ENCODE data around the gene PDIK1L.

Gene PDIK1L

GRCh38 chr1:26111530-26112406 lies at the start of gene PDIK1L:
TSS of gene PDIK1L (plus strand) at chr1:26111824. CDS start at chr1:26114309, 2,485 bp downstream.
- Histone ChIP-seq H3K9me3 (ENCODE audit: control insufficient read depth, insufficient read depth, low read length) (no peaks in the 10 kb centered on the region), H3K27me3 (ENCODE audit: control insufficient read depth, insufficient read depth, low read length) (peaks cover 17% of the 10 kb centered on the region), H3K4me3 (ENCODE audit: low read depth, low read length) (peak within 1 kb of the TSS; percentile 94), H3K9ac (ENCODE audit: low read depth, low read length) (peak within 1 kb of the TSS; percentile 79), H3K27ac (ENCODE audit: low read depth, low read length) (peak within 1 kb of the TSS; percentile 96), H3K36me3 (ENCODE audit: control insufficient read depth, insufficient read depth, low read length) (peaks cover 9% of the 10 kb centered on the region), H3K4me1 (ENCODE audit: control insufficient read depth, insufficient read depth, low read length) (peaks cover 7% of the 10 kb centered on the region; the same call in 1 of the 2 replicates)

- no peak overlapping the region for H3K27ac ChIP-seq (ENCODE audit: low read depth, low read length)
- no peaks in the 10 kb centered on the region for H3K4me1 ChIP-seq (ENCODE audit: control insufficient read depth, insufficient read depth, low read length)
- H3K36me3 ChIP-seq (ENCODE audit: control insufficient read depth, insufficient read depth, low read length): no peaks in the 10 kb centered on the region
- H3K9me3 ChIP-seq (ENCODE audit: control insufficient read depth, insufficient read depth, low read length): no peaks in the 10 kb centered on the region
- no peak overlapping the region for H3K4me3 ChIP-seq (ENCODE audit: low read depth, low read length)
- no peak overlapping the region for H3K9ac ChIP-seq (ENCODE audit: low read depth, low read length)
- H3K27me3 ChIP-seq (ENCODE audit: control insufficient read depth, insufficient read depth, low read length): no peaks in the 10 kb centered on the region
Measured at GRCh38 chr1:26064553-26064952, 47.1 kb upstream of the PDIK1L start.

- Histone ChIP-seq H3K9me3 (ENCODE audit: control insufficient read depth, insufficient read depth, low read length) (no peaks in the 10 kb centered on the region), H3K27ac (ENCODE audit: low read depth, low read length) (no peak overlapping the region), H3K4me3 (ENCODE audit: low read depth, low read length) (no peak overlapping the region), H3K27me3 (ENCODE audit: control insufficient read depth, insufficient read depth, low read length) (no peaks in the 10 kb centered on the region), H3K36me3 (ENCODE audit: control insufficient read depth, insufficient read depth, low read length) (no peaks in the 10 kb centered on the region), H3K9ac (ENCODE audit: low read depth, low read length) (no peak overlapping the region), H3K4me1 (ENCODE audit: control insufficient read depth, insufficient read depth, low read length) (no peaks in the 10 kb centered on the region)
Measured at GRCh38 chr1:26066160-26066559, 45.5 kb upstream of the PDIK1L start.

GRCh38 chr1:26066857-26067256 lies 44.8 kb upstream of the PDIK1L start:
- Histone ChIP-seq H3K36me3 (ENCODE audit: control insufficient read depth, insufficient read depth, low read length) (no peaks in the 10 kb centered on the region), H3K9me3 (ENCODE audit: control insufficient read depth, insufficient read depth, low read length) (no peaks in the 10 kb centered on the region), H3K9ac (ENCODE audit: low read depth, low read length) (no peak overlapping the region), H3K4me1 (ENCODE audit: control insufficient read depth, insufficient read depth, low read length) (no peaks in the 10 kb centered on the region), H3K4me3 (ENCODE audit: low read depth, low read length) (no peak overlapping the region), H3K27ac (ENCODE audit: low read depth, low read length) (no peak overlapping the region), H3K27me3 (ENCODE audit: control insufficient read depth, insufficient read depth, low read length) (no peaks in the 10 kb centered on the region)

- Histone ChIP-seq H3K36me3 (ENCODE audit: control insufficient read depth, insufficient read depth, low read length) (no peaks in the 10 kb centered on the region), H3K27ac (ENCODE audit: low read depth, low read length) (no peak within 1 kb of the TSS), H3K9ac (ENCODE audit: low read depth, low read length) (no peak within 1 kb of the TSS), H3K9me3 (ENCODE audit: control insufficient read depth, insufficient read depth, low read length) (no peaks in the 10 kb centered on the region), H3K27me3 (ENCODE audit: control insufficient read depth, insufficient read depth, low read length) (no peaks in the 10 kb centered on the region), H3K4me3 (ENCODE audit: low read depth, low read length) (no peak within 1 kb of the TSS), H3K4me1 (ENCODE audit: control insufficient read depth, insufficient read depth, low read length) (no peaks in the 10 kb centered on the region)
Measured at GRCh38 chr1:26067432-26067911, 44.2 kb upstream of the PDIK1L start, which contains the start of gene TRIM63. TSS of gene TRIM63 (minus strand) at chr1:26067630. CDS start at chr1:26067494, 136 bp downstream.

GRCh38 chr1:26069941-26070295 lies 41.7 kb upstream of the PDIK1L start:
- Histone ChIP-seq H3K9ac (ENCODE audit: low read depth, low read length) (no peak overlapping the region), H3K27me3 (ENCODE audit: control insufficient read depth, insufficient read depth, low read length) (no peaks in the 10 kb centered on the region; the same call in 1 of the 2 replicates), H3K27ac (ENCODE audit: low read depth, low read length) (no peak overlapping the region)

GRCh38 chr1:26070296-26070962 lies 41.2 kb upstream of the PDIK1L start:
- Histone ChIP-seq H3K4me3 (ENCODE audit: low read depth, low read length) (no peak overlapping the region), H3K4me1 (ENCODE audit: control insufficient read depth, insufficient read depth, low read length) (no peaks in the 10 kb centered on the region), H3K36me3 (ENCODE audit: control insufficient read depth, insufficient read depth, low read length) (no peaks in the 10 kb centered on the region), H3K27me3 (ENCODE audit: control insufficient read depth, insufficient read depth, low read length) (no peaks in the 10 kb centered on the region; the same call in 1 of the 2 replicates), H3K27ac (ENCODE audit: low read depth, low read length) (no peak overlapping the region), H3K9ac (ENCODE audit: low read depth, low read length) (no peak overlapping the region), H3K9me3 (ENCODE audit: control insufficient read depth, insufficient read depth, low read length) (no peaks in the 10 kb centered on the region)

More at GRCh38 chr1:26069941-26070295, 41.7 kb upstream of the PDIK1L start:
- Histone ChIP-seq H3K4me1 (ENCODE audit: control insufficient read depth, insufficient read depth, low read length) (no peaks in the 10 kb centered on the region), H3K4me3 (ENCODE audit: low read depth, low read length) (no peak overlapping the region), H3K9me3 (ENCODE audit: control insufficient read depth, insufficient read depth, low read length) (no peaks in the 10 kb centered on the region), H3K36me3 (ENCODE audit: control insufficient read depth, insufficient read depth, low read length) (no peaks in the 10 kb centered on the region)

- Histone ChIP-seq H3K4me1 (ENCODE audit: control insufficient read depth, insufficient read depth, low read length) (no peaks in the 10 kb centered on the region), H3K9ac (ENCODE audit: low read depth, low read length) (no peak overlapping the region), H3K27ac (ENCODE audit: low read depth, low read length) (no peak overlapping the region), H3K27me3 (ENCODE audit: control insufficient read depth, insufficient read depth, low read length) (no peaks in the 10 kb centered on the region; the same call in 1 of the 2 replicates), H3K36me3 (ENCODE audit: control insufficient read depth, insufficient read depth, low read length) (no peaks in the 10 kb centered on the region), H3K4me3 (ENCODE audit: low read depth, low read length) (no peak overlapping the region), H3K9me3 (ENCODE audit: control insufficient read depth, insufficient read depth, low read length) (no peaks in the 10 kb centered on the region)
Measured at GRCh38 chr1:26070963-26071342, 40.7 kb upstream of the PDIK1L start.

GRCh38 chr1:26072305-26072704 lies 39.3 kb upstream of the PDIK1L start:
- H3K9ac ChIP-seq (ENCODE audit: low read depth, low read length): no peak overlapping the region

GRCh38 chr1:26075421-26076144 lies 36.0 kb upstream of the PDIK1L start:
- no peak overlapping the region for H3K4me3 ChIP-seq (ENCODE audit: low read depth, low read length)
- H3K9ac ChIP-seq (ENCODE audit: low read depth, low read length): no peak overlapping the region
- H3K4me1 ChIP-seq (ENCODE audit: control insufficient read depth, insufficient read depth, low read length): no peaks in the 10 kb centered on the region
- no peaks in the 10 kb centered on the region for H3K9me3 ChIP-seq (ENCODE audit: control insufficient read depth, insufficient read depth, low read length)
- H3K36me3 ChIP-seq (ENCODE audit: control insufficient read depth, insufficient read depth, low read length): no peaks in the 10 kb centered on the region
- H3K27ac ChIP-seq (ENCODE audit: low read depth, low read length): no peak overlapping the region
- H3K27me3 ChIP-seq (ENCODE audit: control insufficient read depth, insufficient read depth, low read length): no peaks in the 10 kb centered on the region; the same call in 1 of the 2 replicates

More at GRCh38 chr1:26072305-26072704, 39.3 kb upstream of the PDIK1L start:
- Histone ChIP-seq H3K27me3 (ENCODE audit: control insufficient read depth, insufficient read depth, low read length) (no peaks in the 10 kb centered on the region; the same call in 1 of the 2 replicates), H3K27ac (ENCODE audit: low read depth, low read length) (no peak overlapping the region), H3K36me3 (ENCODE audit: control insufficient read depth, insufficient read depth, low read length) (no peaks in the 10 kb centered on the region), H3K4me3 (ENCODE audit: low read depth, low read length) (no peak overlapping the region), H3K4me1 (ENCODE audit: control insufficient read depth, insufficient read depth, low read length) (no peaks in the 10 kb centered on the region), H3K9me3 (ENCODE audit: control insufficient read depth, insufficient read depth, low read length) (no peaks in the 10 kb centered on the region)

Data from HUES48 (cell line).